ENCODE data around the gene YWHAG. TPM values are rescaled to one million over a fixed set of nuclear protein-coding genes. Genes with fewer than 3 reads are reported as not detected.
"Not testable (repeated sequence)": the region's sequence is repeated elsewhere in the genome, so short reads cannot be mapped to it uniquely, and the experiment has no call there.

Gene YWHAG
- total RNA-seq, 4 donors from 2014 or later: 98.0 to 263 (median 147) TPM

DNA sequence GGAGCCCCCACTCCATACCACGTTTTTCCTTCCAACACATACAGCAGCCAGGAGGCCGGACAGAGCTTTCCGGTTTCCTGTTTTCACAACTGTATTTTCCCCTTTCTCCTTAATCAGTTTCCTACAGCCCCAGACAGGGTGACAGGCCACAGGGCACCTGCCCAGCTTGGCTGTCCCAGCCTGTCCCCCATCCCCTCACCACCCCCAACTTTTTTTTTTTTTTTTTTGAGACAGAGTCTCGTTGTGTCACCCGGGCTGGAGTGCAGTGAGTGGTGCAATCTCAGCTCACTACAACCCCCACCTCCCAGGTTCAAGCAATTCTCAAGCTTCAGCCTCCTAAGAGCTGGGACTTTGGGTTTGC is 66.6 kb downstream of the YWHAG start:
- ATAC-seq (ENCODE audit: low FRiP score): peak; percentile 5

GRCh38 chr7:76291351-76292212 is 67.2 kb downstream of the YWHAG start:
- DNase-seq (ENCODE audit: low spot score): peak; percentile 93
- peak in 2 of 3 donors; percentile 42 to 78 for TF ChIP-seq CTCF (IDR thresholded peaks at IDR 0.05)
- ATAC-seq (ENCODE audit: low FRiP score): peak; percentile 87

More for the DNA sequence above, 66.6 kb downstream of the YWHAG start:
- no peak for DNase-seq (ENCODE audit: low spot score)
- no peak for TF ChIP-seq CTCF (IDR thresholded peaks at IDR 0.05)

DNA sequence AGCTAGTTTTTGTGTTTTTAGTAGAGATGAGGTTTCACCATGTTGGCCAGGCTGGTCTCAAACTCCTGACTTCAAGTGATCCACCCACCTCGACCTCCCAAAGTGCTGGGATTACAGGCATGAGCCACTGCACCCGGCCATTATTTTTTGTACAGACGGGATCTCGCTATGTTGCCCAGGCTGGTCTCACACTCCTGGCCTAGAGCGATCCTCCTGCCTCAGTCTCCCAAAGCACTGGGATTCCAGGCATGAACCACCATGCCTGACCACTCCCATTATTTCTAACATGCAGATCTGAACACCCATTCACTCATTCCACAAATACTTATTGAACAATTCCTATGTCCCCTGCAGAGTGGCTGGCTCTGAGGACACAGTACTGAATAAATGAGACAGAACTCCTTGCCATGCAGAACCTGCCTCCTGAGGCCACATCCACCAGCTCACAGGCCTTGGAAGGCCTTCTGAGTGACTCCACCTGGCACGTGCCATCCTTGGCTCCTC is 67.9 kb downstream of the YWHAG start:
- DNase-seq (ENCODE audit: low spot score): not testable (repeated sequence)

GRCh38 chr7:76286842-76287403 is 71.9 kb downstream of the YWHAG start:
- no peak for ATAC-seq (ENCODE audit: low FRiP score)
- no peak for DNase-seq (ENCODE audit: low spot score)
- TF ChIP-seq CTCF (IDR thresholded peaks at IDR 0.05): no peak

More for the DNA sequence above, 67.9 kb downstream of the YWHAG start:
- not testable (repeated sequence) for ATAC-seq (ENCODE audit: low FRiP score)

DNA sequence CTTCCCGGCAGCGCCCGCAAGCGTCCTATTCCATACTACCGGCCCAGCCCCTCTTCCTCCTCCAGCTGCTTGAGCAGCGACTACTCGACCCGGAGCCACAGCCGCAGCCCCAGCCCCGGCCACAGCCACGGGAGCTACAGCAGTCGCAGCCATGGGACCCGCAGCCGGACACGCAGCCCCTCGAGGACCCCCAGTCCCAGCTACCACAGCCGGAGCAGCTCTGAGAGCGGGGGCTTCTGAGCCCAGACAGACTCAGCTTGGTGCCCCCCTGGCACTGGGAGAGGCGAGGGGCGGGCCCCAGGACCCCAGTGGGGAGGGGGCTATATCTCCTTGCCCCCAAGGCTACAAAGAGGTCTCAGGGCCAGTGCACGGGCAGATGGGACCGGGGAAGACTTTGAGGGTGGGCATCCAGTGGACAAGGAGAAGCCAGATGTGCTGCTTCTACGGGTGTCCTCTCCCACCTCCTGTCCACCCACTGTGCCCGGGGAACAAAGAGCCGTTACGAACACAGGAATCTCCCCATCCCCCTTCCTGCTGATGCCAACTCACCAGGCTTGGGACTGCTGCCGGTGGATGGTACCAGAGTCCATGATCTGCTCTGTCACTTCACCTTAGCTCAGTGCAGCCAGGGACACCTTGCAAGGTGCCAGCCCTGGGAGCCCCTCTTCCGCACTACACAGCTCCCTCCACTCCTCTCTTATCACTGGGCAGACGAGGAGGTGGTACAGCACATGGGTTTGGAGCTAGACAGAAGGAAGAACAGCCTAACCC is 73.0 kb downstream of the YWHAG start:
- ATAC-seq (ENCODE audit: low FRiP score): no peak
- no peak for TF ChIP-seq CTCF (IDR thresholded peaks at IDR 0.05)
- DNase-seq (ENCODE audit: low spot score): no peak

DNA sequence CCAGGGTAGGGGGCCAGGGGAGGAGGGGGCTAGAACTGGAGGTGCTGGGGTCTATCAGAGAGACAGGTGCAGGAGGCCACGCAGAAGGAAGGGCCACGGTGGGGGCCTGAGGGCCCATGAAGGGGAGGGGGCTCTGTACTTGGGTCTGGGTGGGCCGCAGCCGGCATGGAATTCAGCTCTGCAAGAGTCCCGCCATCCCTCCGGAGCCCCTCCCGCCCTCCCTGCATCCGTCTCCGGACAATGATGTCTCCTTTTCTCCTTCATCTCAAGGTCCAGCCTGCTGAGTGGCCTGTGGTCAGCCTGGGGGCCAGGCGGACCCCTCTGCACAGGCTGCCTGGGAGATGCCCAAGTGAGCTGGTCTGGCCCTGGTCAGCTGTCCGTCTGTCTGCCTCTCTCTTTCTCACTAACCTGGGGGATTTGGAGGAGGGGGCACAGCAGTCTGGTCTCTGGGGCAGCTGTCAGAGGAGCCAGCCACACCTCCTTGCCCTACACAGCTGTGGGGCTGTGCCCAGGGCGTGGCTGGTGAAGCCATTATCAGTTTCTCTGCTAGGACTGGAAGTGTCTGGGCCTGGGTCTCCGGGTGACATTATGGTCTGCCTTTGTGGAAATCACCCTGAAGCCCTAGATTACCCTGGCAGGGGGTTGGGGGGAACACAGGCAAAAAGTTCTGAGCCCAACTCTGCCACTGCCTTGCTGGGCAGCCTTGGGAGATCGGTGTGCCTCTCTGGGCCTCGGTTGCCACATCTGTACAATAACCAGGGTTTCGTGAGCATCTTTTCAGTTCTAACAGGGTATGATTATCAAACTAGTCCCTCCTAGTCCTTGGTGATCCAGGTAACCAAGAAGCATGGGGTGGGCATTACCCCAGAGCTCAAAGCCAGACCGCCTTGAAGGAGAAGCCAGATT is 75.3 kb downstream of the YWHAG start:
- ATAC-seq (ENCODE audit: low FRiP score): no peak
- TF ChIP-seq CTCF (IDR thresholded peaks at IDR 0.05): no peak
- no peak for DNase-seq (ENCODE audit: low spot score)
